OCI-LY7 (cell line): ENCODE measurements around the gene SEMA6B. TPM values are rescaled to one million over a fixed set of nuclear protein-coding genes. Genes with fewer than 3 reads are reported as not detected.

Experiments
- BruUV-seq: library from RNA; stranded (reverse); fragments of 400-500 nt; replicated peaks from 2 replicates; lab custom pipeline; 2021; lab: Mats Ljungman, UMichigan
- CTCF ChIA-PET: fragments of 300-600 bp; sonication (Branson Sonifier 250); formaldehyde crosslinking; loops from one replicate; lab custom pipeline; 2022; ENCODE audit warnings: antibody characterized with exemption; ENCODE audit not compliant: unreplicated experiment; lab: Charles Lee
- POLR2A ChIA-PET: fragments of 300-600 bp; sonication (Branson Sonifier 250); formaldehyde crosslinking; loops from one replicate; lab custom pipeline; 2022; ENCODE audit warnings: antibody characterized with exemption; lab: Charles Lee
- DNase-seq: peaks from one replicate; pipeline ENCODE4 v3.0.0-alpha.2; 2015; ENCODE audit warnings: low spot score
- H2AFZ ChIP-seq: fragments of 200-600 bp; sonication (generic), shearing (Covaris generic); 2 replicates; pipeline ENCODE4 v1.6.1; 2014; ENCODE audit warnings: mild to moderate bottlenecking, antibody characterized with exemption, low read length, moderate library complexity
- H3K27ac ChIP-seq: fragments of 200-600 bp; sonication (generic); 2 replicates; pipeline ENCODE4 v1.5.1; 2014; ENCODE audit warnings: mixed run types, low read depth, mild to moderate bottlenecking, moderate library complexity, low read length, inconsistent platforms; ENCODE audit not compliant: poor library complexity, severe bottlenecking
- H3K36me3 ChIP-seq: fragments of 200-600 bp; sonication (generic); 2 replicates; pipeline ENCODE4 v1.6.1; 2014; ENCODE audit warnings: mild to moderate bottlenecking, antibody characterized with exemption, low read length, moderate library complexity, mixed read lengths; ENCODE audit not compliant: insufficient read depth
- H3K4me1 ChIP-seq: fragments of 200-600 bp; sonication (generic); 2 replicates; pipeline ENCODE4 v1.5.1; 2014; ENCODE audit warnings: mild to moderate bottlenecking, low read length; ENCODE audit not compliant: insufficient read depth, poor library complexity, severe bottlenecking
- H3K4me2 ChIP-seq: fragments of 200-600 bp; sonication (generic); 2 replicates; pipeline ENCODE4 v1.6.1; 2014; ENCODE audit warnings: mild to moderate bottlenecking, low read length
- H3K4me3 ChIP-seq: fragments of 200-600 bp; sonication (generic); 2 replicates; pipeline ENCODE4 v1.5.1; 2014; ENCODE audit warnings: mild to moderate bottlenecking, low read depth, low read length; ENCODE audit not compliant: poor library complexity, severe bottlenecking
- H3K79me2 ChIP-seq: fragments of 200-600 bp; sonication (generic); 2 replicates; pipeline ENCODE4 v1.6.1; 2016; ENCODE audit warnings: low read depth, mild to moderate bottlenecking, low read length, moderate library complexity, mixed read lengths; ENCODE audit not compliant: insufficient read depth
- H3K9me2 ChIP-seq: fragments of 200-600 bp; sonication (generic); 2 replicates; pipeline ENCODE4 v1.6.1; 2016; ENCODE audit warnings: mild to moderate bottlenecking, low read length, mixed read lengths; ENCODE audit not compliant: insufficient read depth
- H3K9me3 ChIP-seq: fragments of 200-600 bp; sonication (generic); 2 replicates; pipeline ENCODE4 v1.6.1; 2014; ENCODE audit warnings: mild to moderate bottlenecking, mixed run types, low read length, mixed read lengths
- H4K20me1 ChIP-seq: fragments of 200-600 bp; sonication (generic); 2 replicates; pipeline ENCODE4 v1.6.1; 2014; ENCODE audit warnings: mild to moderate bottlenecking, antibody characterized with exemption, low read length, moderate library complexity, mixed read lengths; ENCODE audit not compliant: insufficient read depth
- CTCF ChIP-seq: fragments of 200-600 bp; sonication (generic); conservative IDR thresholded peaks from 2 replicates; pipeline ENCODE4 v1.5.1; 2014; ENCODE audit warnings: mild to moderate bottlenecking, antibody characterized with exemption, low read length, moderate library complexity, mixed read lengths
- EZH2phosphoT487 ChIP-seq: fragments of 200-600 bp; sonication (generic); IDR thresholded peaks from 2 replicates; pipeline ENCODE4 v1.6.1; 2018; ENCODE audit warnings: low read depth, borderline replicate concordance, mild to moderate bottlenecking, mixed run types, antibody characterized with exemption, low read length, moderate library complexity, mixed read lengths
- intact Hi-C: fragments of 100-400 bp; cut with micrococcal nuclease; formaldehyde crosslinking; loops from one replicate; pipeline ENCODE4 v1.10.0; 2022; ENCODE audit not compliant: unreplicated experiment
- total RNA-seq, 2 experiments: library from RNA; depleted of rRNA in 1 of 2; stranded (reverse); fragments of >200 nt in 1 of 2; shearing (Covaris generic) in 1 of 2; gene quantifications; 2 replicates each; pipeline ENCODE4 v1.2.3, GENCODE V29; 2014 to 2022

Gene SEMA6B
- total RNA-seq, 2 experiments from 2014 or later: not detected

GRCh38 chr19:4536798-4537197 is 22.7 kb downstream of the SEMA6B start:
- no peak overlapping the region for H2AFZ ChIP-seq
- TF ChIP-seq CTCF (no peak), EZH2phosphoT487 (no peak)
- no TSS peak for BruUV-seq
- DNase-seq: no peak
- H3K79me2 ChIP-seq: no peaks in the 10 kb centered on the region
- intact Hi-C loops: no loop called here
- peaks cover 23% of the 10 kb centered on the region for H3K4me1 ChIP-seq
- no peak overlapping the region for H3K4me3 ChIP-seq
- no peaks in the 10 kb centered on the region for H4K20me1 ChIP-seq
- ChIA-PET POLR2A (interaction anchor here (0.6 kb wide), 1 partner anchor 215 kb away, joined by 3 read pairs; no protein-coding TSS in a partner anchor), CTCF (no interaction called here)
- no peak overlapping the region for H3K27ac ChIP-seq
- H3K9me3 ChIP-seq: peaks cover 4% of the 10 kb centered on the region; the same call in 1 of the 2 replicates
- H3K36me3 ChIP-seq: no peaks in the 10 kb centered on the region
- H3K4me2 ChIP-seq: no peak overlapping the region
- no peaks in the 10 kb centered on the region for H3K9me2 ChIP-seq

- CTCF ChIA-PET: interaction anchor here (0.6 to 0.9 kb wide), 5 partner anchors 12 to 643 kb away, joined by 3 to 4 read pairs (median 3); no protein-coding TSS in a partner anchor
- Histone ChIP-seq H3K4me3 (peak within 1 kb of the TSS; percentile 28), H3K4me1 (peaks cover 18% of the 10 kb centered on the region), H4K20me1 (no peaks in the 10 kb centered on the region), H3K36me3 (no peaks in the 10 kb centered on the region), H3K9me3 (no peaks in the 10 kb centered on the region), H3K27ac (no peak within 1 kb of the TSS), H3K9me2 (no peaks in the 10 kb centered on the region), H3K4me2 (peak within 1 kb of the TSS; percentile 46), H3K79me2 (no peaks in the 10 kb centered on the region), H2AFZ (peak within 1 kb of the TSS; percentile 40; the same call in 1 of the 2 replicates)
- DNase-seq: peak; percentile 69
- TF ChIP-seq EZH2phosphoT487 (no peak), CTCF (peak; percentile 47)
- intact Hi-C loops: no loop called here
- POLR2A ChIA-PET: interaction anchor here (0.6 to 1.5 kb wide), 4 partner anchors 10 to 193 kb away, joined by 3 to 7 read pairs (median 3); no protein-coding TSS in a partner anchor
- BruUV-seq: no TSS peak
Measured at GRCh38 chr19:4534836-4535658, 24.4 kb downstream of the SEMA6B start, which contains the start of gene PLIN5. PLIN5 (minus strand) TSS chr19:4535224; CDS start chr19:4534074, 1,150 bp downstream.
